Suppressor macrophage treated with lipopolysaccharide for 1 hour (primary cell): ENCODE measurements around the gene KLHDC1.

Experiments used
- DNase-seq, 3 donors: peaks; one replicate each; pipeline ENCODE4 v3.0.0-alpha.2; 2020 to 2022

KLHDC1 gene

DNA sequence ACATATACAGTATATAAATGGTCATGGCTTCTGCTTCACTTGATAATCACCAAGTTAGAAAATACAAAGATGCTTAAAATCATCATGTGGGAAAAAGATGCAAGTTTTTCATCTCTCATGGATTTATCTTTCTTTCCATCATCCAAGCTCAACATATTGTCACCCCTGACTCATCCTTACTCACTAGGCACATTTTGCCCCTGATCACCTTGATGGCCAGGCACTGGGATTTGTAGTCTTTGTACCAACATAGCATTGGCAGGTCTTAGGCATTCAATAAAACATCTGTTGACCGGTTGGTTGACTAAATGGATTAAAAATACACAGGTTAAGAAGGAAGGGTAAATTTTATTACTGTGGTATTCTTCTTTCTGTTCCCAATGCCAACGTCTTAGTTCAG is 103.1 kb downstream of the KLHDC1 start:
- no peak for DNase-seq
